ENCODE results near the gene GAR1. TPM values are rescaled to one million over a fixed set of nuclear protein-coding genes. Genes with fewer than 3 reads are reported as not detected.
"Not testable (repeated sequence)": the region's sequence is repeated elsewhere in the genome, so short reads cannot be mapped to it uniquely, and the experiment has no call there.

GAR1 gene
- total RNA-seq, 2 experiments from 2014 or later, result 18.9 to 24.4 TPM

DNA sequence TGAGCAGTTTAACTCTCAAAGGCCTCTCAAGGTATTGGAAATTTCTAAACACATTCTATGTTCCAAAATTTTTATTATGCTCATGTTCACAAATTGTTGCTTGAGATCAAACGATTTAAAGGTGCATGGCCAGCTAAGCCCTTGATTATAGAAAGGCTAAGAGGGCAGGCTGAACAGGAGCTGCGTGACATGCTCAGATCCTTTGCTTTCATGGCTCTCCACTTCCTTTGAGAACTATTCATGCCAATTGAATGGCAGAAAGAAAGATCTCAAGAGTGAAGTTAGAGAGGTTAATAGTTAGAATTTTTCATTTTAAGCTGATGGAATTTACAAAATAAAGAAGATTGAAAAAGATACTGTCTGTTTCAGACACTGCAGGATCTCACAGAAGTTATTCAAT, 32.9 kb downstream of the GAR1 start:
- no peak for DNase-seq
- H3K9me3 Mint-ChIP-seq, result no peaks in the 10 kb centered on the region
- intact Hi-C loops (cut with micrococcal nuclease), result no loop called here
- CTCF ChIA-PET, result interaction anchor here (0.6 kb wide), 2 partner anchors 333 to 568 kb away, joined by 3 read pairs; no protein-coding TSS in a partner anchor
- H3K36me3 Mint-ChIP-seq (ENCODE audit: low read depth), result peaks cover 7% of the 10 kb centered on the region
- no peaks in the 10 kb centered on the region for H3K27me3 Mint-ChIP-seq (ENCODE audit: low read depth)
- no peak overlapping the region for H3K4me3 Mint-ChIP-seq
- H3K27ac Mint-ChIP-seq, result no peak overlapping the region
- no peaks in the 10 kb centered on the region for H3K4me1 Mint-ChIP-seq (ENCODE audit: low read depth)

DNA sequence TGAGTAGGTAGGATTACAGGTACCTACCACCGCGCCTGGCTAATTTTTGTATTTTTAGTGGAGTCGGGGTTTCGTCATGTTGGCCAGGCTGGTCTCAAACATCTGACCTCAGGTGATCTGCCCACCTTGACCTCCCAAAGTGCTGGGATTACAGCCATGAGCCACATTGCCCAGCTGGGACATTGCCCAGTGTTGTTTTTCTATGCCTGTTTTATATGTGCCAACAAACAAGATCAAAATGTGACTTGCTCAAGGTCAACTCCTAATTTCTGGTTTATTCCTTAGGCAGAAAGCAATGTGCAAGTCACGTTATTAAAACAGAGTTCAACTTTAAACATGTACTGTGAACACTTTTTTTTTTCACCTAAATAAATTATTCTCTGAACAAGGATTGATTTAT, 35.0 kb downstream of the GAR1 start:
- Mint-ChIP-seq H3K4me3 (no peak overlapping the region), H3K36me3 (ENCODE audit: low read depth) (peaks cover 7% of the 10 kb centered on the region), H3K27ac (no peak overlapping the region), H3K27me3 (ENCODE audit: low read depth) (no peaks in the 10 kb centered on the region), H3K9me3 (no peaks in the 10 kb centered on the region), H3K4me1 (ENCODE audit: low read depth) (no peaks in the 10 kb centered on the region)
- intact Hi-C loops (cut with micrococcal nuclease), result no loop called here
- DNase-seq, result no peak
- CTCF ChIA-PET, result no interaction called here

DNA sequence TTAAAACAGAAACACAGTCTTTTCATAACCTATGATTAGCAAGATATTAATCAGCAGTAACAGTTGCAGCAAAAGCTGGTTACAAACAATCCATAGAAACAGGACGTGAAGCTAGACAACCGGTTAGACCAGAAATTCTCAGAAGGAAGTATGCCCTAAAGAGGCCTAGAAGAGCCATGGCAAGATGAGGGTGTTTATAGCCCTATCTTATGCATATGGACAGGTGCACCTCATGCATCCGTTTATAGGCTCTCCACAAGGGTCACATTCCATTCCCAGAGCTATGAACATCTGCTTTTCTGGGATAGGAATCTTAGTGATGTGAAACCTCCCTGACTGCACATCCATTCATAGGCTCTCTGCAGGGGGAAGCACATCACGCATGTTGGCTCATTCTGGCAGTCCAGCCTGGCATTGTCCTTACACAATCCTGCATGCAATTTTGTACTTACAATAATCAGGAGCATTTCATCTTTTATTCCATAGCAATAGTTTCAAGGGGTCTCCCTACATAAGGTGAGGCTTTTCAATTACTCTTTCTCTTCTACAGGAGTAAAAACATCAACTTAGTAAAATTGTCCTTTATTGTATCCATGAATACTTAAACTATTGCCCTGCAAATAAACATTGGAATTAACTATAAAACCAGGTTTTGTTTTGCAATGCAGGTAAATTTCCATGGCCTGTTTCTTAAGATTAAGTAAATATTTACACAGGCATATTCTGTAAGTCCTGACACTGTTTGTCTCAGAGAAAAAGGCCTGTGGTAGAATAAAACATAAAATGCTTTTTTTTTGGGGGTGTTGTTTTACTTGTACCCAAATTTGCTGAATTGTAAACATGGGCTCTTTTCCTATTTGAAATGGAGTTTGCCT, 44.1 kb downstream of the GAR1 start:
- H3K27ac Mint-ChIP-seq; H3K27me3 Mint-ChIP-seq (ENCODE audit: low read depth); intact Hi-C loops (cut with micrococcal nuclease); H3K4me3 Mint-ChIP-seq; CTCF ChIA-PET; DNase-seq; H3K4me1 Mint-ChIP-seq (ENCODE audit: low read depth): not testable (repeated sequence)
- Mint-ChIP-seq H3K9me3 (peaks cover 12% of the 10 kb centered on the region), H3K36me3 (ENCODE audit: low read depth) (peaks cover 12% of the 10 kb centered on the region)

DNA sequence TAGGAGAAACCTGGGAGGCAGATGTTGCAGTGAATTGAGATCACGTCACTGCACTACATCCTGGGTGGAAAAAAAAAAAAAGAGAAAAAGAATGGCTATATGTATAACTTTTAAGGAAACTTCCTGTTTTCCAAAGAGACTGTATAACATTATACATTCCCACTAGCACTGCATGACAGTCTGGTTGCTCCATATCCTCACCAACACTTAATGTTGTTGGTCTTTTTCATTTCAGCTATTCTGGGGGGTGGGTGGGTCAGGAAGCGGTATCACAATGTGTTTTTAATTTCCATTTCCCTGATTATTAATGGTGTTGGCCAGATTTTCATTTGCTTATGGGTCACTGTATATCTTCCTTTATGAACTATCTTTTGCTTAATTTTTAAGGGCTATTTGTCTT, 45.7 kb downstream of the GAR1 start:
- H3K4me1 Mint-ChIP-seq (ENCODE audit: low read depth), result no peaks in the 10 kb centered on the region
- H3K36me3 Mint-ChIP-seq (ENCODE audit: low read depth), result peaks cover 12% of the 10 kb centered on the region
- DNase-seq, result no peak
- CTCF ChIA-PET, result no interaction called here
- H3K4me3 Mint-ChIP-seq, result no peak overlapping the region
- intact Hi-C loops (cut with micrococcal nuclease), result no loop called here
- no peaks in the 10 kb centered on the region for H3K27me3 Mint-ChIP-seq (ENCODE audit: low read depth)
- H3K27ac Mint-ChIP-seq, result no peak overlapping the region
- H3K9me3 Mint-ChIP-seq, result peaks cover 12% of the 10 kb centered on the region

DNA sequence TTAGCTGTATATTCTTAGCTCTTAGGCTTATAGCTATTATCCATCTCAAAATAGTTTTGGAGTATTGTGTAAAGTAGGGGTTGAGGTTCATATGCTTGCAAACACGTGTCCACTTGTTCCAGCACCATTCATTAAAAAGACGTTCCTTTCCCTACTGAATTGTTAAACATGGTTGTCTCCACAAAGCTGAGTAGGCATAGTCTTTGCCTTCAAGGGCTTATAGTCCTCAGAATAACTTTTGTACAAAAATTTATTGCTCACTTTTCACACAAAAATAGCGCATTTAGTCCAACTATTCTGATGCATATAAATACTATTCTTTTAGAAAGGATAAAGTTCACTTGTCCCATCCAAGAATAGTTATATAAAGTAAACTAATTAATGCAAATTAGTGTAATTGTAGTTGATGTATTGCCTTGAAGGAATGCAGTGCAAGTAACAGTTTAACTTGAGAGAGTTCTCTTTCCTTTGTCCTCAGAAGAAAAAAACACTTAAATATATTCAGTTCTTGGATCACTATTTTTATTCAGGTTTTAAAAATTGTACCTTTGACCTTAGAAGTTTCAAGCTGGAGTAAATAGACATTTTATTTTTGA, 46.5 kb downstream of the GAR1 start:
- H3K27ac Mint-ChIP-seq, result no peak overlapping the region
- H3K27me3 Mint-ChIP-seq (ENCODE audit: low read depth), result no peaks in the 10 kb centered on the region
- peaks cover 9% of the 10 kb centered on the region for H3K36me3 Mint-ChIP-seq (ENCODE audit: low read depth)
- DNase-seq, result no peak
- peaks cover 12% of the 10 kb centered on the region for H3K9me3 Mint-ChIP-seq
- intact Hi-C loops (cut with micrococcal nuclease), result no loop called here
- no peaks in the 10 kb centered on the region for H3K4me1 Mint-ChIP-seq (ENCODE audit: low read depth)
- H3K4me3 Mint-ChIP-seq, result no peak overlapping the region
- CTCF ChIA-PET, result no interaction called here

DNA sequence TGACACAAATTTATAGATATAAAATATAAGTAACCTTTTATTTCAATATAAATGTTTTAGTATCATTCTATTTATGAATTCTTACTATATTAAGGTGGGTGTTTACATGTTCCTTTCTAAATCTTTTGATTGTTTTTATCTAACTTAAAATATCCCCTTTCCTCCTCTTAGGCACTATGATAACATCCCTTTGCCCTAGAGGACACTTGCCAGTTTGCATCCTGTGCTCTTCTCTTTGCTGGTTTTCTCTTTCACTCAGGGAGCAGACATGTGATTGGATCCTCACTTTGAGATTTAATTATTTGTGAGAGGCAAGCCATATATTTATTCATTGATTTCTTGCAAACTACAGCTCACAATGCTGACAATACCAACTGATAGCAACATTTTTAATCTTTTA, 48.6 kb downstream of the GAR1 start:
- intact Hi-C loops (cut with micrococcal nuclease), result no loop called here
- DNase-seq, result no peak
- Mint-ChIP-seq H3K4me1 (ENCODE audit: low read depth) (no peaks in the 10 kb centered on the region), H3K36me3 (ENCODE audit: low read depth) (peaks cover 8% of the 10 kb centered on the region), H3K4me3 (no peak overlapping the region), H3K27ac (no peak overlapping the region), H3K9me3 (peaks cover 8% of the 10 kb centered on the region), H3K27me3 (ENCODE audit: low read depth) (no peaks in the 10 kb centered on the region)
- CTCF ChIA-PET, result interaction anchor here (1.4 kb wide), 1 partner anchor 9 kb away, joined by 4 read pairs; no protein-coding TSS in a partner anchor

DNA sequence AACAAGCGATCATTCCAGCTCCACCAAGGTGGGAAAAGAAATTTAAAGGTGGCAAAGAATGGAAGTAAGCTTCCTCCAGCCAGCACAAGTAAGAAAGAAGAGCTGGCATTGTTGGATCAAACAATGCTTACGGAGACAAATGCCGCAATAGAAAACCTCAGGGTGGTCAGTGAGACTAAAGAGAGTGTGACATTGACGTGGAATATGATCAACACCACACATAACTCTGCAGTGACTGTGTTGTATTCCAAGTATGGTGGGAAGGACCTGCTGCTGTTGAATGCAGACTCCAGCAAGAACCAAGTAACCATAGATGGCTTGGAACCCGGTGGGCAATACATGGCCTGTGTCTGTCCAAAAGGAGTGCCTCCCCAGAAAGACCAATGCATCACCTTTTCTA, 54.5 kb downstream of the GAR1 start:
- no peak for DNase-seq
- no peaks in the 10 kb centered on the region for H3K9me3 Mint-ChIP-seq
- H3K27me3 Mint-ChIP-seq (ENCODE audit: low read depth), result no peaks in the 10 kb centered on the region
- no peak overlapping the region for H3K4me3 Mint-ChIP-seq
- CTCF ChIA-PET, result no interaction called here
- H3K36me3 Mint-ChIP-seq (ENCODE audit: low read depth), result peaks cover 9% of the 10 kb centered on the region
- H3K27ac Mint-ChIP-seq, result no peak overlapping the region
- H3K4me1 Mint-ChIP-seq (ENCODE audit: low read depth), result no peaks in the 10 kb centered on the region
- intact Hi-C loops (cut with micrococcal nuclease), result no loop called here

DNA sequence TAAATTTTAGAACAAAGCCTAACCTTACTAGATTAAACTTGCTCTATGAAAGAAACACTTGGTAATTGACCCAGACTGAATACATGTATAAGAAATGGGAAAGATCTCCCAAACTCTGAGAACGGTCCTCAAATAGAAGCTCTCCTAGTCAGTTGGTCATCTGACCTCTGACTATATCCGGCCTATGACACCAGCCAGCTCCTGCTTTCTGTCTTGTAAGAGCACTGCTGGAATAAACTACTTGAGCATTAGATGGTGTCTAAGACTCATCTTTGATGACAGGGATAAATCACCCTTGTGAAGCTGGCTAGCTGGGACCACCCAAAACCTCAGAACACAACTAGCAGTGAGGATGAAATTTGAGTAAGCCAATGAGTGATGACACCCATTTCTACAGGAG, 56.5 kb downstream of the GAR1 start:
- Mint-ChIP-seq H3K36me3 (ENCODE audit: low read depth) (peaks cover 9% of the 10 kb centered on the region), H3K9me3 (no peaks in the 10 kb centered on the region), H3K27me3 (ENCODE audit: low read depth) (no peaks in the 10 kb centered on the region), H3K4me3 (no peak overlapping the region), H3K4me1 (ENCODE audit: low read depth) (no peaks in the 10 kb centered on the region), H3K27ac (no peak overlapping the region)
- CTCF ChIA-PET, result interaction anchor here (1.4 kb wide), 1 partner anchor 8 kb away, joined by 4 read pairs; no protein-coding TSS in a partner anchor
- DNase-seq, result no peak
- intact Hi-C loops (cut with micrococcal nuclease), result no loop called here

DNA sequence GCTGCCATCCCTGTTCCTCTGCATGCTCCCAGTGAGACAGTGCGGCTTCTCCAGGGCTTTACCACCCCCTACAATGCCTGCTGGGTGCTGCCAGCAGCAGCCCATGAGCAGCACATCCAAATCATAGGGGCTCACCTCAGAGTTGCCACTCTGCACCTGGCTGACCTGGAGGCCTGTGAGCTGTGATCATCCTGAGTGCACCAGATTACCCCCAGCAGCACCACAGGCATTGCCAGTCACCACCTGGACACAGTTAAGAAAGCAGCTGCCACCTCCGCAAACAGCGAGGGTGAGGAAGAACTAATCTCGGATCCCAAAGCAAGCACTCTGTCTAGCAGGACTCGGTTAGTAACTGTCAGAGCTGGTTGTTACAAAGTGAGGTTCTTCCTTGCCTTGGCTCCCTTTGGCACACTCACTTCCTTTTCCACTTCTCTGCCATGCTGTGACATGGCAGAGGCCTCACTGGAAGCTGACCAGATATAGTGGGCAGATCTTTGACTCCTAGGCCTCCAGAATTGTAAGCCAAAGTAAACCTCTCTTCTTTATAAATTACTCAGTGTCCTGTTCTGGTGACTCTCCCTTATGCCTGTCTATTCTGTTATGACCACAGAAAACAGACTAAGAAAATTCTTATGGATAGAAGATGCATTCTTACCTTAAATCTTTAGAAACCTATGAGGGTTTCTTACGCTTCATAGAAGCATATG, 57.5 kb downstream of the GAR1 start:
- Mint-ChIP-seq H3K4me1 (ENCODE audit: low read depth) (no peaks in the 10 kb centered on the region), H3K9me3 (no peaks in the 10 kb centered on the region), H3K36me3 (ENCODE audit: low read depth) (peaks cover 7% of the 10 kb centered on the region), H3K27ac (no peak overlapping the region), H3K27me3 (ENCODE audit: low read depth) (no peaks in the 10 kb centered on the region), H3K4me3 (no peak overlapping the region)
- DNase-seq, result no peak
- CTCF ChIA-PET, result interaction anchor here (0.8 to 1.4 kb wide), 2 partner anchors 9 to 49 kb away, joined by 3 to 4 read pairs; no protein-coding TSS in a partner anchor
- intact Hi-C loops (cut with micrococcal nuclease), result no loop called here

DNA sequence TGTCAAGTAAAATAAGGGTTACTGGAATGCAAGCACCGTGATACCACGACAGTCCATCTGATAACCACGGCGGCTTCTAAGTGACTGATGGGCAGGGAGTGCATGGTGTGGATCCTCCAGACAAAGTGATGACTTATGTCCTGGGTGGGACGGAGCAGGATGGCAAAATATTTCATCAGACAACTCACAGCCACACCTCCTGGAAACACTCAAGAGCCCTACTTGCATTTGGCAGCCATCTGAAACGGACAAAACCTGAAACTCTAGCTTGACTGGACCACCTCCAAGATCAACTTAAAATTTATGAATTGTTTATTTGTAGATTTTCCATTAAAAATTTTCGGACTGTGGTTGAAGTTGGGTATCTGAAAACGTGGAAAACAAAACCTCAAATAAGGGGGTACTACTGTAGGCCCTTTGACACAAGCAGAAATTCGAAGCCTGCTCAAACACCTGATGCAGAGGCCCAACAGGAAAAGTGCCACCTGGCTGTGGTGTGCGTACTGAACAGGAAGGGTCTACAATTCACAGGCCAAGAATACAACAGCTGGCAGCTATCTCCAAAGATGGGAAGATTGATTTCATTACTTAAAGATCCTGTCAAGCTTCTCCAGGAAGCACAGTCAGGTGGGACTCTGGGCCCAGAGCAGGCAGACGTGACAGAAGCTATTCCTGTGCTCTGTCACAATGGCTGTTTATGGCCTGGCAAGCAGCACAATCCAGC, 58.4 kb downstream of the GAR1 start:
- Mint-ChIP-seq H3K27ac (no peak overlapping the region), H3K36me3 (ENCODE audit: low read depth) (peaks cover 7% of the 10 kb centered on the region), H3K4me3 (no peak overlapping the region), H3K9me3 (no peaks in the 10 kb centered on the region), H3K4me1 (ENCODE audit: low read depth) (no peaks in the 10 kb centered on the region), H3K27me3 (ENCODE audit: low read depth) (no peaks in the 10 kb centered on the region)
- DNase-seq, result no peak
- intact Hi-C loops (cut with micrococcal nuclease), result no loop called here
- CTCF ChIA-PET, result no interaction called here
